Thoracic aorta (tissue), 2 donors: Measurements from ENCODE around the gene SLC25A38. TPM values are rescaled to one million over a fixed set of nuclear protein-coding genes. Genes with fewer than 3 reads are reported as not detected.

ENCODE experiments used
- ATAC-seq: fragments of 150-250 bp; one replicate; pipeline ENCODE4 v1.8.0; 2017; ENCODE audit warnings: low read depth; ENCODE audit not compliant: insufficient number of reproducible peaks, low FRiP score
- DNase-seq: peaks from one replicate; pipeline ENCODE4 v3.0.0-alpha.2; 2020; ENCODE audit warnings: low spot score
- H3K27ac ChIP-seq, 2 donors: fragments of 200-600 bp; sonication (generic); 1 replicate in 1 of 2; 2 replicates in 1 of 2; pipeline ENCODE4 v1.5.1; 2016; ENCODE audit warnings: mild to moderate bottlenecking in 2 of 2, moderate library complexity in 2 of 2
- H3K27me3 ChIP-seq: fragments of 200-600 bp; sonication (generic); replicated peaks from 2 replicates; pipeline ENCODE4 v1.6.0; 2016; ENCODE audit warnings: mild to moderate bottlenecking; ENCODE audit not compliant: insufficient read depth
- H3K36me3 ChIP-seq: fragments of 200-600 bp; sonication (generic); one replicate; pipeline ENCODE4 v1.5.1; 2016
- H3K4me1 ChIP-seq, 2 donors: fragments of 200-600 bp; sonication (generic); 1 replicate in 1 of 2; 2 replicates in 1 of 2; pipeline versions ENCODE4 v1.5.1 to v1.6.0; 2016; ENCODE audit warnings: low read depth in 2 of 2, mild to moderate bottlenecking in 1 of 2; ENCODE audit not compliant: control insufficient read depth in 1 of 2
- H3K4me3 ChIP-seq: fragments of 200-600 bp; sonication (generic); 2 replicates; pipeline ENCODE4 v1.5.1; 2016; ENCODE audit warnings: mild to moderate bottlenecking
- H3K9me3 ChIP-seq: fragments of 200-600 bp; sonication (generic); 2 replicates; pipeline ENCODE4 v1.5.1; 2016
- total RNA-seq, 2 donors: library from RNA; depleted of rRNA; stranded (reverse); fragments of >200 nt; gene quantifications; one replicate each; pipeline versions ENCODE4 v1.1.0 to v1.2.3, GENCODE V29; 2016
- TF ChIP-seq, protein P1 (sequence below): fragments of 200-600 bp; sonication (generic); IDR thresholded peaks from one replicate; pipeline ENCODE4 v1.5.1; 2019; ENCODE audit warnings: antibody characterized with exemption

The SLC25A38 gene
- total RNA-seq, 2 donors from 2014 or later: 30.5 to 31.8 TPM

DNA sequence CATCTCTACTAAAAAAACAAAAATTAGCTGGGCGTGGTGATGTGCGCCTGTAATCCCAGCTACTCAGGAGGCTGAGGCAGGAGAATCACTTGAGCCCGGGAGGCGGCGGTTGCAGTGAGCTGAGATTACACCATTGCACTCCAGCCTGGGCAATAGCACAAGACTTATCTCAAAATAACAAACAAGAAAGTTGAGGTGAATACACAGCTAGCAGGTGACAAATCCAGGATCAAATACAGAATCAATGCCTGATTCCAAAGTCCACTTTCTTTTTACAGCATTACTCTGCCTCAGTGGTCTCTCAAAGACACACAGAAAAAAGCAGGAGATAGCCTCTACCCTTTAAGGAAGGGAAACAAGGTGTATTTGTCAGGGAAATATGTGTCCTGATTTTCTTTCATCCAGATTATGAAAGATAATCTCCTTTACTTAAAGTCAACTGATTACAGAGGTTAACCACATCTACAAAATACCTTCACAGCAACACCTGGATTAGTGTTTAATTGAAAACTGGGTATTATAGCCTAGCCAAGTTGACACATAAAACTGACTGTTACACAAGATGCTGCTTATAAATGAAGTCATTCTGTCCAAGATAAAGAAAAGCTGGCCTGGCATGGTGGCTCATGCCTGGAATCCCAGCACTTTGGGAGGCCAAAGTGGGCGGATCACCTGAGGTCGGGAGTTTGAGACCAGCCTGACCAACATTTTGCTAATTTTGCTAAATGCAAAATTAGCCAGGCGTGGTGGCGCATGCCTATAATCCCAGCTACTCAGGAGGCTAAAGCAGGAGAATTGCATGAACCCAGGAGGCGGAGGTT lies 4.0 kb upstream of the SLC25A38 start:
- TF ChIP-seq, protein P1, sequence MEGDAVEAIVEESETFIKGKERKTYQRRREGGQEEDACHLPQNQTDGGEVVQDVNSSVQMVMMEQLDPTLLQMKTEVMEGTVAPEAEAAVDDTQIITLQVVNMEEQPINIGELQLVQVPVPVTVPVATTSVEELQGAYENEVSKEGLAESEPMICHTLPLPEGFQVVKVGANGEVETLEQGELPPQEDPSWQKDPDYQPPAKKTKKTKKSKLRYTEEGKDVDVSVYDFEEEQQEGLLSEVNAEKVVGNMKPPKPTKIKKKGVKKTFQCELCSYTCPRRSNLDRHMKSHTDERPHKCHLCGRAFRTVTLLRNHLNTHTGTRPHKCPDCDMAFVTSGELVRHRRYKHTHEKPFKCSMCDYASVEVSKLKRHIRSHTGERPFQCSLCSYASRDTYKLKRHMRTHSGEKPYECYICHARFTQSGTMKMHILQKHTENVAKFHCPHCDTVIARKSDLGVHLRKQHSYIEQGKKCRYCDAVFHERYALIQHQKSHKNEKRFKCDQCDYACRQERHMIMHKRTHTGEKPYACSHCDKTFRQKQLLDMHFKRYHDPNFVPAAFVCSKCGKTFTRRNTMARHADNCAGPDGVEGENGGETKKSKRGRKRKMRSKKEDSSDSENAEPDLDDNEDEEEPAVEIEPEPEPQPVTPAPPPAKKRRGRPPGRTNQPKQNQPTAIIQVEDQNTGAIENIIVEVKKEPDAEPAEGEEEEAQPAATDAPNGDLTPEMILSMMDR: no peak
- Histone ChIP-seq H3K27ac (no peak overlapping the region), H3K4me1 (peaks cover 5 to 6% of the 10 kb centered on the region in 2 donors), H3K36me3 (no peaks in the 10 kb centered on the region), H3K4me3 (no peak overlapping the region), H3K9me3 (no peaks in the 10 kb centered on the region), H3K27me3 (no peaks in the 10 kb centered on the region)
- ATAC-seq: no peak
- DNase-seq: no peak

- TF ChIP-seq, protein P1: no peak
- Histone ChIP-seq H3K4me3 (no peak overlapping the region), H3K4me1 (peaks cover 6 to 9% of the 10 kb centered on the region in 2 donors), H3K27ac (no peak overlapping the region), H3K9me3 (no peaks in the 10 kb centered on the region), H3K27me3 (no peaks in the 10 kb centered on the region), H3K36me3 (no peaks in the 10 kb centered on the region)
- DNase-seq (no peak), ATAC-seq (no peak)
Observed at GRCh38 chr3:39379778-39380155, 3.4 kb upstream of the SLC25A38 start.

DNA sequence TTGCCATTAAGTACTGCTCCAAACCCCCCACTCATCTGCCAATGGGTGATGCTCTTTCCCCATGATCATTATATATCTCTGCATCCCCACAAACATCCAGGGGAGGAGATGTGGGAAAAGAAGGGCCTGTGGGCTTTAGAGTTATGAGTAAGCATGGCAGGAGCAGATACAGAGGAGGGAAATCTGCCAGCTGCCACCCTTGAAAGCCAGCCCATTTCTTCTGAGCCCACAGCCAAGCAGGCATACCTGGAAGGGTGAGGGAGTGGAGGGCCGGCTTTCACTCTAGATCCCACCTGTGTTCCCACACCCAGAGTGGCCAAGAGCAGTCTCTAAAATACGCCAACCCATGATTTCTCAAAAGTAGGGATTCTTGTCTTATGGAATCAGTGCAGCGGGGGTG lies 1.7 kb upstream of the SLC25A38 start:
- DNase-seq: no peak
- TF ChIP-seq, protein P1: no peak
- Histone ChIP-seq H3K36me3 (no peaks in the 10 kb centered on the region), H3K4me3 (no peak overlapping the region), H3K9me3 (no peaks in the 10 kb centered on the region), H3K4me1 (peaks cover 13 to 21% of the 10 kb centered on the region in 2 donors), H3K27ac (no peak overlapping the region), H3K27me3 (no peaks in the 10 kb centered on the region)
- ATAC-seq: no peak

GRCh38 chr3:39383881-39384664 lies 903 bp downstream of the SLC25A38 start:
- no peaks in the 10 kb centered on the region for H3K9me3 ChIP-seq
- peaks cover 13 to 25% of the 10 kb centered on the region in 2 donors for H3K4me1 ChIP-seq
- peak overlapping the region; percentile 94 for H3K4me3 ChIP-seq
- TF ChIP-seq, protein P1: no peak
- H3K36me3 ChIP-seq: no peaks in the 10 kb centered on the region
- DNase-seq (peak; percentile 90), ATAC-seq (peak; percentile 93)
- no peaks in the 10 kb centered on the region for H3K27me3 ChIP-seq
- H3K27ac ChIP-seq: peak overlapping the region; percentile 99

DNA sequence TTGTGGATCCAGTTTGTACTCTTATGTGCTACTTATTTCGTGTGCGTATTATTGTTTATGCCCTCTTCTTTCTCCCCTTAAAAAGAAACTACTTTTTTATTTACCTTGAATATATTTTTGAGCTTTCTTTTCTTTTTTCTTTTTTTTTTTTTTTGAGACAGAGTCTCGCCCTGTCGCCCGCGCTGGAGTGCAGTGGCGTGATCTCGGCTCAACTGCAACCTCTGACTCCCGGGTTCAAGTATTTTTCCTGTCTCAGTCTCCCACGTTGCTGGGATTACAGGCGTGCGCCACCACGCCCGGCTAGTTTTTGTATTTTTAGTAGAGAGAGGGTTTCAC lies 1.5 kb downstream of the SLC25A38 start:
- H3K27me3 ChIP-seq: no peaks in the 10 kb centered on the region
- ATAC-seq (no peak), DNase-seq (no peak)
- peak overlapping the region; percentile 99 for H3K27ac ChIP-seq
- H3K9me3 ChIP-seq: no peaks in the 10 kb centered on the region
- TF ChIP-seq, protein P1: no peak
- peaks cover 13 to 25% of the 10 kb centered on the region in 2 donors for H3K4me1 ChIP-seq
- H3K4me3 ChIP-seq: peak overlapping the region; percentile 94
- H3K36me3 ChIP-seq: peaks cover 5% of the 10 kb centered on the region
